T-helper 1 cell treated with Interleukin-12 subunit alpha and Interleukin-12 subunit beta and Interleukin-4 antibody, amounts not matched to agents 30 ng/mL and 1 ng/mL, for 36 hours (primary cell): ENCODE data around the gene OR4Q2. TPM values are rescaled to one million over a fixed set of nuclear protein-coding genes. Genes with fewer than 3 reads are reported as not detected.
"Not testable (repeated sequence)": the region's sequence is repeated elsewhere in the genome, so short reads cannot be mapped to it uniquely, and the experiment has no call there.

Source experiments
- intact Hi-C: fragments of 100-400 bp; cut with micrococcal nuclease; formaldehyde crosslinking; loops from one replicate; pipeline ENCODE4 v1.15.1; 2024
- total RNA-seq: library from RNA; stranded (reverse); gene quantifications from 2 replicates; pipeline ENCODE4 v1.2.3, GENCODE V29; 2022

Gene OR4Q2
- not detected in 2 replicates for total RNA-seq

DNA sequence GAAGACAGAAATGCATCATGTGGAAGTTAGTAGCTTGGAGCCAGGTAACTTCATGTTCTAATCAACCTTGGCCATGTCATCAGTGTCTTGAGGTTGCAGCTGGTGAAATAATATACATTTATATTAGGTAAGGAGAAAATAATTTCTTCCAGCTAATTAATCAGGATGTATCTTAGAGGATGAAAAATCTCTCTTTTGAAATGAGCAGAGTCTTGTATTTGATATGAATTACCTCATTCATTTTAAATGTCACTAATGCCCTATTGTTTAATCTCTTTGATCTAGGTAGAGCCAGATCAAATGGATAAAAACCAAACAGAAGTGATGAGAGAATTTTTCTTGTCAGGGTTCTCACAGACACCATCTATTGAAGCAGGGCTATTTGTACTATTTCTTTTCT, at the start of gene OR4Q2:
OR4Q2 (plus strand) TSS at position 301 of the 400 bp plus-strand sequence.
- intact Hi-C loops, result no loop called here

DNA sequence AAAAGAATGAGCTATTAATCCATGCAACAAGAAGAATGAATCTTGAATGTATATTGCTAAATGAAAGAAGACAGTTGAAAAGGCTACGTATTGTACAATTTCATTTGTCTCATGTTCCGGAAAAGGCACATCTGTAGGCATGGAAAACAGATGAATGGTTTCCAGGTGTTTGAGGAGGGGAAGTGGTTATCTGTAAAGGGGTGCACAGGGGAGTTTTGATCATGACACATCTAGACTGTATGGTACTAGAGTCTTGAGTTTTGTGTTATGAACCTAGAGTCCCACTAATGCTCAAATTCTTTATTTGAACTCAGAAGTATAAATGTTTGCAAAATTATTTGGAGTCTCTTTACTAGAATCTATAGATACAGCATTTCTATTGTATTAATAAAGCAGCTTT, 32.2 kb upstream of the OR4Q2 start:
- intact Hi-C loops, result not testable (repeated sequence)

DNA sequence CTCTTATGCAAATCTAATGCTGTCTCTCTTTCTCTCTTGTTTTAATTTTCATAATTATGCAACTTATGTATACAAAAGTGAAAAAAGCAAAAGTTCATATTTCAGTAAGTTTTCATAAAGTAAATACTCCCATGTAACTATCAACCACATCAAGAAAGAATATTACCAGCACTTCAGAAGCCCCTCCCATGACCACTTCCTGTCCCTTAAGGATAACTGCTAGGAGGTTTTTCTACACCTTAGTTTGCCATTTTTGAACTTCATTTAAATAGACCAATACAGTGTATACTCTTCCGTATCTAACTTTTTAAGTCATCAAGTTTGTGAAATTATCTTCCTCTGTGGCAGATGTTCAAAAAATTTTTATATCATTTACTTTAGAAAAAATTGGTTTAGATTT, 27.1 kb upstream of the OR4Q2 start:
- intact Hi-C loops, result no loop called here

DNA sequence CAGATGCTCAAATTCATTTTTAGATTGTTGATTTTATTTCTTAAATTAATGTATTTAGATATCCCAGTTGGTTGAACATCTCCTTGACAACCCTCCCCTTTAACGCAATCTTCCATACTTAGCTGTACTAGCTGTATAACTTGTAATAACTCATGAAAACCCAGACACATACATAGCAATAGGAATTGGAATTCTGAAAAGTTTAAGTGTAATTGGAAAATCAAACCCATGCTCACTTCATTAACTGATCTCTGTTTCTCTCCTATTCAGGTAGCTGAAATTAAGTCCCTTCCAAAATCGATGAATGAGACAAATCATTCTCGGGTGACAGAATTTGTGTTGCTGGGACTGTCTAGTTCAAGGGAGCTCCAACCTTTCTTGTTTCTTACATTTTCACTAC, 26.7 kb upstream of the OR4Q2 start, which contains the start of gene OR4K15:
OR4K15 (plus strand) TSS at position 301 of the 400 bp plus-strand sequence; CDS start at position 301, 0 bp downstream.
- intact Hi-C loops, result no loop called here

DNA sequence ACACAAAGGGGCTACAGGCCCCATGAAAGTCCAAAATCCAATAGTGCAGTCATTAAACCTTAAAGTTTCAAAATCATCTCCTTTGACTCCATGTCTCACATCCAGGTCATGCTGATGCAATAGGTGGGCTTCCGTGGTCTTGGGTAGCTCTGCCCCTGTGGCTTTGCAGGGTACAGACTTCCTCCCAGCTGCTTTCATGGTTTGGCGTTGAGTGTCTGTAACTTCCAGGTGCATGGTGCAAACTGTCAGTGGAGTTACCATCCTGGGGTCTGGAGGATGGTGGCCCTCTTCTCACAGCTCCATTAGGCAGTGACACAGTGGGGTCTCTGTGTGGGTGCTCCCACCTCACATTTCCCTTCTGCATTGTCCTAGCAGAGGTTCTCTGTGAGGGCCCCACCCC, 8.5 kb upstream of the OR4Q2 start:
- intact Hi-C loops, result no loop called here

DNA sequence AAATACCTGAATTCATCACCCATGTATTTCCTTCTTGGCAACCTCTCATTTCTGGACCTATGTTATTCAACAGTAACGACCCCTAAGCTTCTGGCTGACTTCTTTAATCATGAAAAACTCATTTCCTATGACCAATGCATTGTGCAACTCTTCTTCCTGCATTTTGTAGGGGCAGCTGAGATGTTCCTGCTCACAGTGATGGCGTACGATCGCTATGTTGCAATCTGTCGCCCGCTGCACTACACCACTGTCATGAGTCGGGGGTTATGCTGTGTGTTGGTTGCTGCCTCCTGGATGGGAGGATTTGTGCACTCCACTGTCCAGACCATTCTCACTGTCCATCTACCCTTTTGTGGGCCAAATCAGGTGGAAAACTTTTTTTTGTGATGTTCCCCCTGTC, 356 bp downstream of the OR4Q2 start:
- intact Hi-C loops, result no loop called here

DNA sequence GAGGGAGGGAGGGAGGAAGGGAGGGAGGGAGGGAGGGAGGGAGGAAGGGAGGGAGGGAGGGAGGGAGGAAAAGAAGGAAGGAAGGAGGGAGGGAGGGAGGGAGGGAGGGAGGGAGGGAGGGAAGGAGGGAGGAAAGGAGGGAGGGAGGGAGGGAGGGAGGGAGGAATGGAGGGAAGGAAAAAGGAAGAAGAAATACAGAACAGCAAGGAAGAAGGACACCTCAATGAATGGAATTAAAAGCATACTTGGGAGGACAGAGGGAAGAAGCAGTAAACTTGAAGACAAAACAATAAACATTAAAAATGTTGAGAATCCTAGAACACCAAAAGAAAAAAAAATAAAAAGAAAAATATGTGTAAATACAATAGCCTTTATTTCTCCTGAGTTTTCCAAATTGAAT, 6.2 kb downstream of the OR4Q2 start:
- intact Hi-C loops, result no loop called here

DNA sequence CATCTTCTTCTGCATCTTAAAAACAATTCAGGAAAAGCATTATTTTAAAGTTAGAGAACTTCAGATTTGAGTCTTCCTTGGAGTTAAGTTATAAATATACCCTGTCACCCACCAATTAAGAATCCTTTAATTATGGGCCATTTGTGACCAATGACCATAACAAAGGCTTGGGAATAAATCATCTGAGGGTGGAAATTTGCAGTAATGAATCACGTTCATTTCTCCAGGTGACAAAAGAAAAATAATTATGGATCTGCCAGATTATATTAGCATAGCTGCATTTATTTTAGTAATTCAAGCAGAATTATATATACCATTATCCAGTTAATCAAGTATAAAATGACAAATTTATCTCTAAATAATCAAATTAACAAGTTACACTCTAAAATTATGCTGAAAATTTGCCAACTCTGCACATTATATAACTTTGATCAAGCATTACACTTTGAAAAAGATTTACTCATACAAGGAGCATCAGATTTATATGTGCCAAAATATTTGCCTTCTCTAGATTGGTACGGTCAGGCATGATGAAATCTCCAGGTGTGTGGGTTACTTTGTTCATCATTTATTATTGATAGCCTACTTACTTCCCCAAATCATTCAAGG, 17.4 kb downstream of the OR4Q2 start, which contains the start of gene OR4K14:
OR4K14 (minus strand) TSS at position 51 of the 609 bp plus-strand sequence. CDS start 4,114 bp downstream, outside the sequence.
- intact Hi-C loops, result no loop called here

DNA sequence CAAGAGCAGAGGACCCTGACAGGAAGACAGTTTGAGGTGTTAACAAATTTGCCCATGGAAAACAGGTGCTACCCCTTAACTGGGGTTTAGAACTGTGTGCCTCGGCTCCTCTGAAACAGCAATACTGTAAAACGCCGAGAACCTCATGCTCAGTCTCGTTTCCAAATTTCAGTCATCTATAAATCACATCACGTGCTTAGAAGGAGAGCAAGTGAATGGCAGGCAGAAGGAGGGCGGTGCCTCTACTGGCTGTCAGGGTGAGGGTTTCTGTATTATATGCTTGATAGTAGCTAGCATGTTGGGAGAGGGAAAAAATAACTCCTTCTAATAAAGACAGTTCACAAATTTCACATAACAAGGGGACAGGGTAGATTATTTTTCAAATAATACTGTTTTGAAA, 29.1 kb downstream of the OR4Q2 start:
- intact Hi-C loops, result no loop called here

DNA sequence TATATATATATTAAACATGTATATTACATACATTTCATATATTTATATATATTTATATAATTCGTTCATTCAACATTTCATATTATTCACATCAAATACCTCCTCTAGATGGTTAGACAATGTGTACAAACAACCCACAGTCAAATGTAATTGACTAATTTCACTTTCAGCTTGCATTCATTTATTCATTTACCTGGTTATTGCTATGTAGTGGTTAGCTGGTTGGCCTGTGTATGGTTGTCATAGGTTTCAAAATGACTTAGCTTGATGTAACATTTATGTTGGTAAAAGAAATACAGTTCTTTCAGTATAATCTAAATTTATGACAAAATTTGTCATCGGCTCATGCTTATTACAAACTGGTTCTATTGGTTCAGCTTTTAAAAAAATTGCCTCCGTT, 33.5 kb downstream of the OR4Q2 start:
- intact Hi-C loops, result no loop called here

DNA sequence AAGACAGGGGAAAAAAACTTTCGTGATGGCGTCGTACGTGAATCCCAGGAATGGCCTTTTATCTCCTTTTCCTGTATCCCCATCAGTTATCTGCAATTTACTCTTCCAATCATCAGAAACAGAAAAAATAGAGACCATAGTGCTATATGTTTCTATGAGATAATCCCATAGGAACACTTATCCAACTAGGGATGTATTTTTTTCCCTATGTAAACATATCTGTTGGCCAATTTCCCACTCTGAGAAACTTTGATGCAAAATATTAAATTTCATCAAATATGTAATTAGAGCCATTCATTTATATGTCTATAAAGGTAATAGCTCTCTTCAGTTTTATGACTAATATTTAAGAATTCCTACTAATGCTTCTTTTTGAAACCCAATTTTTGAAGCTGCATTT, 34.0 kb downstream of the OR4Q2 start, which contains the start of gene OR4K13:
OR4K13 (minus strand) TSS at position 101 of the 400 bp plus-strand sequence. CDS start 1,280 bp downstream, outside the sequence.
- intact Hi-C loops, result no loop called here

DNA sequence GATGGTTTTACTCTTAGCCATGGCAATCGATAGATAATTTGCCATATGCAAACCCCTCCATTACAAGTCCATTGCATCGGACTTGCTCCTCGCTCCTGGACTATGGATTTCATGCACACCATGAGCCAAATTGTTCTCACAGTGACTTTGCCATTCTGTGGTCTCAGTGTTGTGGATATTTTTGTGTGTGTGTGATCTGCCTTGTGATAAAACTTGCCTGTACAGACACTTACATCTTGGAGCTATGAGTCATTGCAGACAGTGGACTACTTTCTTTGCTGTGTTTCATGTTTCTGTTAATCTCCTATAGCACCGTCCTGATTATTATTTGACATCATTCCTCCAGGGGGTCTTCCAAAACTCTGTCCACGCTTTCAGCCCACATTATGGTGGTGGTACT, 42.3 kb downstream of the OR4Q2 start:
- intact Hi-C loops, result no loop called here

DNA sequence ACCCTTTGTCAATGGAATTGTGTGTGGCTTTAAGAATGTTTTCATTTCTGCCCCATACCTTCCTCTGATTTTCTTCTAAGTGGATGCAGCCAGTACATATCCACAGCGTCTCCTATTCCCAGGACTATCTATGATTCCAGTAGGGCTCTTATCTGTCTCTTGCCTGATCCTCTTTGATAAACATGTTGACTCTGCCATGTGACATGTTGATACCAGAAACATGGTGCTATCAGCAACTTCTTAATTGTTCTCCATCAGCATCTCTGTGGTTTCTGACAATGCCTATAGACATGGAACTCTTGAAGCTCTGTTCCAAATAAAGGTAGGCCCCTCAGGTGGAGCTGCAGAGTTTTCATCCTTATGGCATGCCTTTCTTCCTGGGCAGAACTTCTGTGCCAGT, 46.2 kb downstream of the OR4Q2 start:
- intact Hi-C loops, result no loop called here

Other genes starting within 250 kb of the OR4Q2 start
- gene OR4M1, start 228.7 kb upstream of the OR4Q2 start, total RNA-seq, result not detected in 2 replicates
- gene OR4N2, start 198.4 kb upstream of the OR4Q2 start, total RNA-seq, result not detected in 2 replicates
- gene OR4K2, start 127.0 kb upstream of the OR4Q2 start, total RNA-seq, result not detected in 2 replicates
- not detected in 2 replicates for gene OR4K5, start 81.6 kb upstream of the OR4Q2 start, total RNA-seq
- gene OR4K1, start 71.2 kb upstream of the OR4Q2 start, total RNA-seq, result not detected in 2 replicates
- gene OR4K15, start 26.6 kb upstream of the OR4Q2 start, total RNA-seq, result not detected in 2 replicates
- not detected in 2 replicates for gene OR4K14, start 17.1 kb downstream of the OR4Q2 start, total RNA-seq
- gene OR4K13, start 33.9 kb downstream of the OR4Q2 start, total RNA-seq, result not detected in 2 replicates
- not detected in 2 replicates for gene OR4L1, start 57.9 kb downstream of the OR4Q2 start, total RNA-seq
- gene OR4K17, start 108.6 kb downstream of the OR4Q2 start, total RNA-seq, result not detected in 2 replicates
- gene OR4N5, start 136.7 kb downstream of the OR4Q2 start, total RNA-seq, result not detected in 2 replicates
- gene OR11G2, start 188.7 kb downstream of the OR4Q2 start, total RNA-seq, result not detected in 2 replicates
- gene OR11H6, start 221.5 kb downstream of the OR4Q2 start, total RNA-seq, result not detected in 2 replicates
- gene OR11H7, start 226.8 kb downstream of the OR4Q2 start, total RNA-seq, result not detected in 2 replicates
- not detected in 2 replicates for gene OR11H4, start 237.1 kb downstream of the OR4Q2 start, total RNA-seq